GM18505 (cell line): ENCODE measurements around the gene OR9I1.

Experiments used
- ATAC-seq: cut with Tn5 transposase; IDR thresholded peaks from one replicate; pipeline ENCODE4 v1.9.1; 2021; ENCODE audit not compliant: unreplicated experiment
- POLR2A ChIP-seq: IDR thresholded peaks from 4 replicates; pipeline ENCODE4 v1.6.1; 2011; ENCODE audit warnings: borderline replicate concordance; ENCODE audit not compliant: insufficient read depth, insufficient read length; ENCODE audit errors: extremely low read depth

The OR9I1 gene

DNA sequence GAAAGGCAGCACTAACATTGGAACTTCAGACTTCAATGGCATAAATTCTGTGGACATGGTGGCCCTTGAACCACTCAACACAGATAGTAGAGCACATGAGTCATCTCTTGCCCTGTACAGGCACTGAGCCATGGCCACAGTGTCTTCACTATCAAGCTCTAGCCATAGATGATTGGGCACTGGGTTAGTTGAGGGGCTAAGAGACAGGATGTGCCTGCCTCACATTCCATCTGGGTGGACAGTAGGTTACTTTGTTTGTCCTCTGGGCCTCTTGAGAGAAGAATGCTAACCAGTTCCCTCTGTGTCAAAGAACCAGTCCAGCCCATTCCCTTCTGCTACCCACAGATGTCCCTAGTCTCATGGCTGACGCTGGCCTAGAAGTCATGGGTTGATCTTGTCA, 54.7 kb downstream of the OR9I1 start:
- ATAC-seq: no peak
- no peak for TF ChIP-seq POLR2A

DNA sequence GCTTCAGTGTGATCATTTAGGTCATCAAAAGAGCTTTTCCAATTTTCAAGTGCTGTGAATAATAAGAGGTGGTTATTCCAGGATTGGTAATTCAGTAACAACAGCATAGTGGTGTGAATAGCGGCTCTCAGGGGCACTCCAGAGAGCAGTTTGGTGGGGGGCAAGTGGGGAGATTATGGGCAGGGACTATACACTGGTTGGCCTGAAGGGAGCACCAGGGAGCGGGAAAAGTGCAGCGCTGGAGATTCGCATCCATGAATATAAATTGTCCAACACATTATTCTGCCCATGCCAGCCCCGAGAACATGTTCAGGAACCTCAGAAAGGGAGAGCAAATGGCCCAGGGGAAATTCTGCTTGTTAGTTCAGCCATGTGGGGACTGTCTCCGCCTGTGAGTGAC, 56.7 kb downstream of the OR9I1 start:
- ATAC-seq: no peak
- no peak for TF ChIP-seq POLR2A

DNA sequence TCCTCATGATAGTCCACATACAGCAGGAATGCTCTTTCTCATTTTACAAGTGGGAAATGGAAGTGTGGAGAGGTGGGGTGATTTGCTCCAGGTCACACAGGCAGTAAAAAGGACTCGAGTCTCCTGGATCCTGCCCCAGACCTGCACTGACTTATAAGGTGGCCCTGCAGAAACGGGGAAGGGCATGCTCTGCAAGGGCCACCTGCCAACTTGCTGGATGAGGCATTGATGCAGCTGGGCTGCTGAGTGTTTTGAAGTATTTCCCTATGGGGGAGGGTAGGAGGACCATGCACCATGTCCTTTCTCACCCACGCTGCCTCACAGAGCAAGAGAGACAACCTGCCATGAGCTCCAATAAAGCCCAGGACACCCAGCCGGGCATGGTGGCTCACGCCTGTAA, 57.6 kb downstream of the OR9I1 start:
- TF ChIP-seq POLR2A: no peak
- ATAC-seq: no peak
